H9 (cell line): ENCODE results near the gene CTCFL. TPM values are rescaled to one million over a fixed set of nuclear protein-coding genes. Genes with fewer than 3 reads are reported as not detected.

Experiments
- DNase-seq: peaks from one replicate; pipeline ENCODE4 v3.0.0-alpha.2; 2017
- H2AFZ ChIP-seq: one replicate; pipeline ENCODE4 v1.6.1; 2013; ENCODE audit warnings: mild to moderate bottlenecking, low read length, control low read depth, moderate library complexity
- H2AK5ac ChIP-seq: 2 replicates; pipeline ENCODE4 v1.6.1; 2013; ENCODE audit warnings: low read length, control low read depth, mixed read lengths; ENCODE audit not compliant: insufficient read length
- H2BK120ac ChIP-seq: one replicate; pipeline ENCODE4 v1.6.1; 2013; ENCODE audit warnings: low read depth, mild to moderate bottlenecking, low read length, control low read depth, inconsistent platforms; ENCODE audit not compliant: poor library complexity, severe bottlenecking
- H2BK12ac ChIP-seq: 2 replicates; pipeline ENCODE4 v1.6.1; 2013; ENCODE audit warnings: low read length, control low read depth, mixed read lengths, low read depth; ENCODE audit not compliant: insufficient read length
- H2BK15ac ChIP-seq: 2 replicates; pipeline ENCODE4 v1.6.1; 2013; ENCODE audit warnings: low read depth, low read length, control low read depth
- H2BK20ac ChIP-seq: one replicate; pipeline ENCODE4 v1.6.1; 2013; ENCODE audit warnings: low read depth, mild to moderate bottlenecking, low read length, control low read depth, inconsistent platforms; ENCODE audit not compliant: poor library complexity, severe bottlenecking
- H2BK5ac ChIP-seq: 2 replicates; pipeline ENCODE4 v1.6.1; 2013; ENCODE audit warnings: low read length, control low read depth, mixed read lengths; ENCODE audit not compliant: insufficient read length
- H3K14ac ChIP-seq: 2 replicates; pipeline ENCODE4 v1.6.1; 2013; ENCODE audit warnings: low read length, control low read depth; ENCODE audit not compliant: insufficient read depth
- H3K18ac ChIP-seq: 2 replicates; pipeline ENCODE4 v1.6.1; 2013; ENCODE audit warnings: low read depth, mild to moderate bottlenecking, mixed read lengths, low read length, control low read depth; ENCODE audit not compliant: insufficient read length
- H3K23ac ChIP-seq: 2 replicates; pipeline ENCODE4 v1.6.1; 2013; ENCODE audit warnings: low read length, control low read depth, mixed read lengths, low read depth; ENCODE audit not compliant: insufficient read length
- H3K23me2 ChIP-seq: 2 replicates; pipeline ENCODE4 v1.6.1; 2013; ENCODE audit warnings: low read depth, mild to moderate bottlenecking, mixed read lengths, low read length, control low read depth; ENCODE audit not compliant: insufficient read length, poor library complexity, severe bottlenecking
- H3K27ac ChIP-seq: 2 replicates; pipeline ENCODE4 v1.5.1; 2013; ENCODE audit warnings: low read length, control low read depth, mixed read lengths, low read depth; ENCODE audit not compliant: insufficient read length
- H3K27me3 ChIP-seq: 2 replicates; pipeline ENCODE4 v1.6.1; 2013; ENCODE audit warnings: low read length, control low read depth, inconsistent platforms; ENCODE audit not compliant: insufficient read depth
- H3K4ac ChIP-seq: 2 replicates; pipeline ENCODE4 v1.6.1; 2013; ENCODE audit warnings: low read depth, mild to moderate bottlenecking, control low read depth, inconsistent platforms, low read length, moderate library complexity
- H3K4me1 ChIP-seq: 2 replicates; pipeline ENCODE4 v1.6.1; 2013; ENCODE audit warnings: low read length, control low read depth, inconsistent platforms; ENCODE audit not compliant: insufficient read depth
- H3K4me2 ChIP-seq: 2 replicates; pipeline ENCODE4 v1.6.1; 2013; ENCODE audit warnings: low read length, control low read depth, mixed read lengths; ENCODE audit not compliant: insufficient read length, insufficient read depth
- H3K56ac ChIP-seq: 2 replicates; pipeline ENCODE4 v1.6.1; 2013; ENCODE audit warnings: low read depth, mild to moderate bottlenecking, mixed read lengths, low read length, control low read depth; ENCODE audit not compliant: insufficient read length
- H3K79me1 ChIP-seq: 2 replicates; pipeline ENCODE4 v1.6.1; 2013; ENCODE audit warnings: low read depth, mild to moderate bottlenecking, moderate library complexity, low read length, control low read depth, inconsistent platforms; ENCODE audit not compliant: insufficient read depth, poor library complexity, severe bottlenecking
- H3K79me2 ChIP-seq: 2 replicates; pipeline ENCODE4 v1.6.1; 2013; ENCODE audit warnings: low read length, control low read depth, inconsistent platforms; ENCODE audit not compliant: insufficient read depth
- H3K9ac ChIP-seq: 2 replicates; pipeline ENCODE4 v1.6.1; 2013; ENCODE audit warnings: low read length, control low read depth, mixed read lengths; ENCODE audit not compliant: insufficient read length; ENCODE audit errors: extremely low read depth
- H3K9me3 ChIP-seq: one replicate; pipeline ENCODE4 v1.6.1; 2013; ENCODE audit warnings: low read depth, low read length, inconsistent platforms; ENCODE audit not compliant: control insufficient read depth
- H3T11ph ChIP-seq: one replicate; pipeline ENCODE4 v1.6.1; 2013; ENCODE audit warnings: mild to moderate bottlenecking, low read length, control low read depth, inconsistent platforms
- H4K20me1 ChIP-seq: one replicate; pipeline ENCODE4 v1.6.1; 2013; ENCODE audit not compliant: control insufficient read depth, insufficient read length, insufficient read depth
- H4K5ac ChIP-seq: 2 replicates; pipeline ENCODE4 v1.6.1; 2013; ENCODE audit warnings: low read depth, mild to moderate bottlenecking, mixed read lengths, low read length, control low read depth; ENCODE audit not compliant: insufficient read length
- H4K8ac ChIP-seq: replicated peaks from 2 replicates; pipeline ENCODE4 v1.6.1; 2013; ENCODE audit warnings: low read length, control low read depth, mixed read lengths, low read depth; ENCODE audit not compliant: insufficient read length
- H4K91ac ChIP-seq: 2 replicates; pipeline ENCODE4 v1.6.1; 2013; ENCODE audit warnings: low read depth, mild to moderate bottlenecking, moderate library complexity, mixed read lengths, low read length, control low read depth; ENCODE audit not compliant: insufficient read length
- H3K27ac Mint-ChIP-seq, 3 experiments: 2 replicates in 2 of 3; 3 replicates in 1 of 3; pipeline ENCODE4 v1.8.0; 2020 to 2021; ENCODE audit warnings: mixed read lengths in 3 of 3, mild to moderate bottlenecking in 1 of 3, moderate library complexity in 1 of 3
- H3K27me3 Mint-ChIP-seq: 2 replicates; pipeline ENCODE4 v1.8.0; 2021; ENCODE audit warnings: low read depth, mild to moderate bottlenecking, moderate library complexity, mixed read lengths
- H3K36me3 Mint-ChIP-seq, 3 experiments: 2 replicates in 2 of 3; 3 replicates in 1 of 3; pipeline ENCODE4 v1.8.0; 2020 to 2021; ENCODE audit warnings: low read depth in 3 of 3, mixed read lengths in 3 of 3; ENCODE audit not compliant: insufficient read depth in 1 of 3
- H3K4me1 Mint-ChIP-seq, 2 experiments: 2 replicates each; pipeline ENCODE4 v1.8.0; 2020; ENCODE audit warnings: mixed read lengths in 2 of 2
- H3K4me3 Mint-ChIP-seq, 2 experiments: 2 replicates in 1 of 2; 3 replicates in 1 of 2; pipeline ENCODE4 v1.8.0; 2020 to 2021; ENCODE audit warnings: mild to moderate bottlenecking in 2 of 2, mixed read lengths in 2 of 2, moderate library complexity in 1 of 2
- H3K9me3 Mint-ChIP-seq, 2 experiments: 2 replicates in 1 of 2; 3 replicates in 1 of 2; pipeline ENCODE4 v1.8.0; 2020; ENCODE audit warnings: mild to moderate bottlenecking in 2 of 2, mixed read lengths in 2 of 2, moderate library complexity in 1 of 2
- CTCF ChIP-seq: fragments of 200-600 bp; sonication (generic); conservative IDR thresholded peaks from 3 replicates; pipeline ENCODE4 v1.8.0; 2021; ENCODE audit warnings: antibody characterized with exemption, mild to moderate bottlenecking
- WGBS: extraction: QIAGEN DNeasy Blood & Tissue Kit; methylation state at CpG from one replicate; pipeline ENCODE4 v1.1.7; 2013; ENCODE audit warnings: missing lambda C conversion rate, low lambda C conversion rate, mixed read lengths; ENCODE audit not compliant: insufficient read length; ENCODE audit errors: extremely low coverage; 5-methylcytosine and 5-hydroxymethylcytosine counted together
- total RNA-seq: library from RNA; stranded (reverse); gene quantifications from 2 replicates; pipeline ENCODE4 v1.2.1, GENCODE V29; 2021

Gene CTCFL
- total RNA-seq, 1 experiment from 2014 or later = 0.90 TPM

- no peak overlapping the region for H4K8ac ChIP-seq
- H2BK120ac ChIP-seq = no peak overlapping the region
- peaks cover 11% of the 10 kb centered on the region for H3K27me3 Mint-ChIP-seq
- H4K5ac ChIP-seq = no peak overlapping the region
- H3K4me1 ChIP-seq = peaks cover 2% of the 10 kb centered on the region; the same call in 1 of the 2 replicates
- no peak overlapping the region for H2AK5ac ChIP-seq
- WGBS = no CpG with 5 or more reads among the region's 20 CpGs
- H3K23me2 ChIP-seq = no peaks in the 10 kb centered on the region
- no peak overlapping the region for H3K23ac ChIP-seq
- H3K36me3 Mint-ChIP-seq = no peaks in the 10 kb centered on the region
- H3K14ac ChIP-seq = no peak overlapping the region
- no peak overlapping the region for H2BK15ac ChIP-seq
- no peak overlapping the region for H3T11ph ChIP-seq
- H2BK5ac ChIP-seq = no peak overlapping the region
- no peak overlapping the region for H3K56ac ChIP-seq
- H2AFZ ChIP-seq = no peak overlapping the region
- H3K27ac ChIP-seq = no peak overlapping the region
- H3K4me1 Mint-ChIP-seq = peaks cover 31 to 40% of the 10 kb centered on the region in 2 experiments
- no peaks in the 10 kb centered on the region for H3K79me1 ChIP-seq
- H3K4ac ChIP-seq = no peak overlapping the region
- H3K4me3 Mint-ChIP-seq = peak overlapping the region in 1 of 2 experiments; percentile 50; a peak in 2 of 5 replicates
- H4K91ac ChIP-seq = no peak overlapping the region
- no peaks in the 10 kb centered on the region for H3K9me3 ChIP-seq
- peak; percentile 65 for TF ChIP-seq CTCF
- H2BK12ac ChIP-seq = no peak overlapping the region
- no peak overlapping the region for H3K18ac ChIP-seq
- no peak overlapping the region for H3K9ac ChIP-seq
- no peaks in the 10 kb centered on the region for H4K20me1 ChIP-seq
- H3K79me2 ChIP-seq = no peaks in the 10 kb centered on the region
- H3K27ac Mint-ChIP-seq = no peak overlapping the region
- H3K27me3 ChIP-seq = no peaks in the 10 kb centered on the region
- H2BK20ac ChIP-seq = no peak overlapping the region
- no peaks in the 10 kb centered on the region for H3K9me3 Mint-ChIP-seq
- H3K4me2 ChIP-seq = no peak overlapping the region
- peak; percentile 72 for DNase-seq
Measured at GRCh38 chr20:57498425-57499400, 26.2 kb downstream of the CTCFL start.
